Esophagus muscularis mucosa (tissue), 4 donors: Measurements from ENCODE around the gene ISCA2. TPM values are rescaled to one million over a fixed set of nuclear protein-coding genes. Genes with fewer than 3 reads are reported as not detected.

Experiments used
- DNase-seq: peaks from one replicate; pipeline ENCODE4 v3.0.0-alpha.2; 2017; ENCODE audit errors: extremely low spot score
- H3K27ac ChIP-seq, 4 donors: fragments of 200-600 bp; sonication (generic); replicated peaks in 1 of 4; 1 replicate in 3 of 4; 2 replicates in 1 of 4; pipeline ENCODE4 v1.5.1; 2016 to 2019; ENCODE audit warnings: mild to moderate bottlenecking in 1 of 4
- H3K27me3 ChIP-seq, 4 donors: fragments of 200-600 bp; sonication (generic); one replicate each; pipeline versions ENCODE4 v1.5.1 to v1.6.0; 2016 to 2019
- H3K36me3 ChIP-seq, 4 donors: fragments of 200-600 bp; sonication (generic); one replicate each; pipeline ENCODE4 v1.5.1; 2016 to 2019
- H3K4me1 ChIP-seq, 4 donors: fragments of 200-600 bp; sonication (generic); one replicate each; pipeline ENCODE4 v1.5.1; 2016 to 2019
- H3K4me3 ChIP-seq, 4 donors: fragments of 200-600 bp; sonication (generic); 1 replicate in 2 of 4; 2 replicates in 2 of 4; pipeline ENCODE4 v1.5.1; 2016 to 2019; ENCODE audit warnings: mild to moderate bottlenecking in 4 of 4, moderate library complexity in 1 of 4
- H3K9me3 ChIP-seq, 4 donors: fragments of 200-600 bp; sonication (generic); 1 replicate in 3 of 4; 2 replicates in 1 of 4; pipeline ENCODE4 v1.5.1; 2016 to 2019
- EP300 ChIP-seq: sonication (generic); formaldehyde crosslinking; IDR thresholded peaks from one replicate; pipeline ENCODE4 v1.6.1; 2017; ENCODE audit warnings: antibody characterized with exemption
- POLR2A ChIP-seq: fragments of 450-650 bp; IDR thresholded peaks from one replicate; pipeline ENCODE4 v1.6.1; 2017; ENCODE audit warnings: antibody characterized with exemption, moderate library complexity, mild to moderate bottlenecking, low read depth
- POLR2AphosphoS5 ChIP-seq, 2 donors: sonication (generic); formaldehyde crosslinking; IDR thresholded peaks; one replicate each; pipeline ENCODE4 v1.6.1; 2017; ENCODE audit warnings: antibody characterized with exemption in 2 of 2
- WGBS: methylation state at CpG from one replicate; pipeline ENCODE4 v1.1.5; 2018; 5-methylcytosine and 5-hydroxymethylcytosine counted together
- intact Hi-C: fragments of 100-400 bp; cut with DNase I; formaldehyde crosslinking; loops from one replicate; pipeline ENCODE4 v1.15.1; 2023
- total RNA-seq, 4 donors: library from RNA; depleted of rRNA; stranded (reverse); fragments of >200 nt; gene quantifications; one replicate each; pipeline versions ENCODE4 v1.1.0 to v1.2.1, GENCODE V29; 2016
- TF ChIP-seq, protein P1 (sequence below), 3 experiments: fragments of 200-600 bp in 2 of 3; fragments of 450-650 bp in 1 of 3; sonication (generic) in 2 of 3; IDR thresholded peaks; one replicate each; pipeline ENCODE4 v1.5.1; 2017 to 2019; ENCODE audit warnings: antibody characterized with exemption in 3 of 3, mild to moderate bottlenecking in 2 of 3, moderate library complexity in 1 of 3

Gene ISCA2
- total RNA-seq, 4 donors from 2014 or later, result 5.8 to 20.4 (median 15.1) TPM

- intact Hi-C loops, result no loop called here
- no peak overlapping the region for H3K4me3 ChIP-seq
- WGBS, result 100% methylated on average over 2 of the region's 5 CpGs
- no peaks in the 10 kb centered on the region for H3K36me3 ChIP-seq
- no peak overlapping the region for H3K27ac ChIP-seq
- peaks cover 0 to 6% (median 0%) of the 10 kb centered on the region in 4 donors for H3K4me1 ChIP-seq
- no peak for DNase-seq
- no peaks in the 10 kb centered on the region for H3K9me3 ChIP-seq
- TF ChIP-seq POLR2A, result no peak
- TF ChIP-seq EP300, result no peak
- TF ChIP-seq, protein P1, sequence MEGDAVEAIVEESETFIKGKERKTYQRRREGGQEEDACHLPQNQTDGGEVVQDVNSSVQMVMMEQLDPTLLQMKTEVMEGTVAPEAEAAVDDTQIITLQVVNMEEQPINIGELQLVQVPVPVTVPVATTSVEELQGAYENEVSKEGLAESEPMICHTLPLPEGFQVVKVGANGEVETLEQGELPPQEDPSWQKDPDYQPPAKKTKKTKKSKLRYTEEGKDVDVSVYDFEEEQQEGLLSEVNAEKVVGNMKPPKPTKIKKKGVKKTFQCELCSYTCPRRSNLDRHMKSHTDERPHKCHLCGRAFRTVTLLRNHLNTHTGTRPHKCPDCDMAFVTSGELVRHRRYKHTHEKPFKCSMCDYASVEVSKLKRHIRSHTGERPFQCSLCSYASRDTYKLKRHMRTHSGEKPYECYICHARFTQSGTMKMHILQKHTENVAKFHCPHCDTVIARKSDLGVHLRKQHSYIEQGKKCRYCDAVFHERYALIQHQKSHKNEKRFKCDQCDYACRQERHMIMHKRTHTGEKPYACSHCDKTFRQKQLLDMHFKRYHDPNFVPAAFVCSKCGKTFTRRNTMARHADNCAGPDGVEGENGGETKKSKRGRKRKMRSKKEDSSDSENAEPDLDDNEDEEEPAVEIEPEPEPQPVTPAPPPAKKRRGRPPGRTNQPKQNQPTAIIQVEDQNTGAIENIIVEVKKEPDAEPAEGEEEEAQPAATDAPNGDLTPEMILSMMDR (IDR thresholded peaks at IDR 0.05), result no peak
- TF ChIP-seq POLR2AphosphoS5 (IDR thresholded peaks at IDR 0.05), result no peak
- H3K27me3 ChIP-seq, result no peaks in the 10 kb centered on the region
Observed at GRCh38 chr14:74543771-74544438, 50.3 kb downstream of the ISCA2 start.

DNA sequence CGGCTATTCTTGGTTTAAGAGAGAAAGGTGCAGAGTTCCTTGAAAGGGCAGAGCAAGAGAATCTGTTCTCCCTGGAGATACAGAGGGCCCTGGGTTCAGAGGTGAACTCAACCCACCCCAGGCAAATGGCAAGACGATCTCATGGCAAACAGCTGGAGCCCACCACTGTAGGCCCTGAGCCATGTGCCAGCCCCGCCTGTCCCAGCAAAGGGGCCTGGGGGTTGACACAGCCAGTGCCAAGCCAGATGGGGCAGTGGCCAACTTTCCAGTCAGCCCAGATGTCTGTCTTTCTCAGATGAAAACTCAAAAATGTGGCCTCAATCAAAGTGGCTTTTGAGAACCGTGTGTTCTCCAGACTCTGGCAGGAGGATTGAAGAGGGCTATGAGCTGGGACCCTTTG lies 51.8 kb downstream of the ISCA2 start:
- no peaks in the 10 kb centered on the region for H3K9me3 ChIP-seq
- TF ChIP-seq EP300, result no peak
- TF ChIP-seq, protein P1 (IDR thresholded peaks at IDR 0.05), result no peak
- TF ChIP-seq POLR2A, result no peak
- TF ChIP-seq POLR2AphosphoS5 (IDR thresholded peaks at IDR 0.05), result no peak
- no peak for DNase-seq
- no peaks in the 10 kb centered on the region for H3K36me3 ChIP-seq
- no peaks in the 10 kb centered on the region for H3K27me3 ChIP-seq
- no peak overlapping the region for H3K27ac ChIP-seq
- intact Hi-C loops, result no loop called here
- H3K4me1 ChIP-seq, result peaks cover 0 to 15% (median 0%) of the 10 kb centered on the region in 4 donors
- H3K4me3 ChIP-seq, result no peak overlapping the region
- WGBS, result 71% methylated on average over 3 of the region's 4 CpGs

GRCh38 chr14:74546416-74546815 lies 52.9 kb downstream of the ISCA2 start:
- Histone ChIP-seq H3K36me3 (no peaks in the 10 kb centered on the region), H3K4me3 (no peak overlapping the region), H3K9me3 (no peaks in the 10 kb centered on the region), H3K27me3 (no peaks in the 10 kb centered on the region), H3K4me1 (peaks cover 3 to 15% (median 4%) of the 10 kb centered on the region in 4 donors), H3K27ac (no peak overlapping the region)
- 69% methylated on average over 11 of the region's 11 CpGs for WGBS
- TF ChIP-seq, protein P1 (IDR thresholded peaks at IDR 0.05), result no peak
- TF ChIP-seq POLR2A, result no peak
- no peak for TF ChIP-seq EP300
- no peak for TF ChIP-seq POLR2AphosphoS5 (IDR thresholded peaks at IDR 0.05)
- intact Hi-C loops, result no loop called here
- no peak for DNase-seq

Other genes starting within 250 kb of the ISCA2 start
- 10 to 100 TPM; 25.5 to 39.5 (median 29.3) TPM for gene ABCD4, start 190.8 kb upstream of the ISCA2 start, total RNA-seq
- not detected for gene VRTN, start 145.3 kb upstream of the ISCA2 start, total RNA-seq
- under 1 TPM in 3 of 4 donors, not detected in 1; 0.29 to 0.65 (median 0.33) TPM for gene SYNDIG1L, start 67.6 kb upstream of the ISCA2 start, total RNA-seq
- gene NPC2, start 460 bp upstream of the ISCA2 start, total RNA-seq, result 100 to 1,000 TPM; 119 to 205 (median 162) TPM
- gene LTBP2, start 118.5 kb downstream of the ISCA2 start, total RNA-seq, result 100 to 1,000 TPM in 2 of 4 donors, 10 to 100 TPM in 2; 62.0 to 151 (median 109) TPM
- 10 to 100 TPM; 12.3 to 21.6 (median 16.2) TPM for gene AREL1, start 219.3 kb downstream of the ISCA2 start, total RNA-seq
- gene FCF1, start 219.4 kb downstream of the ISCA2 start, total RNA-seq, result 10 to 100 TPM; 19.1 to 26.7 (median 23.2) TPM